ENCODE results near the gene AKAP8.

DNA sequence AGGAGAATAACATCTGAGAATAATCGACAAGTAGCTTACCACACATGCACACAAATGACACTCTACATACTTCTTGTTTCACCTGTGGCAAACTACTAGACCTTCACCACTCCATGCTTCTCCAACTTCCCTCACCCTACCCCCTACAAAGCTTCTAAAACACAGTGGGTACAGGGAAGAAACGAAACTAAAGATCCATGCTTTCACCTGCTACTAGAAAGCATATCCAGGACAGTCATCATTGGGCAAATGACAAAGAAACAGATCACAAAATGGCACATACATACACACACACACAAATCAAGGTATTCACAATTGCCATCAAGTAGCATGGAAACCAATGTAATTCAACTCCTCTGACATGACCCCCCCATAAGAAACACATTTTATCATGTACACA, 57.8 kb downstream of the AKAP8 start:
- TF ChIP-seq, protein P1, sequence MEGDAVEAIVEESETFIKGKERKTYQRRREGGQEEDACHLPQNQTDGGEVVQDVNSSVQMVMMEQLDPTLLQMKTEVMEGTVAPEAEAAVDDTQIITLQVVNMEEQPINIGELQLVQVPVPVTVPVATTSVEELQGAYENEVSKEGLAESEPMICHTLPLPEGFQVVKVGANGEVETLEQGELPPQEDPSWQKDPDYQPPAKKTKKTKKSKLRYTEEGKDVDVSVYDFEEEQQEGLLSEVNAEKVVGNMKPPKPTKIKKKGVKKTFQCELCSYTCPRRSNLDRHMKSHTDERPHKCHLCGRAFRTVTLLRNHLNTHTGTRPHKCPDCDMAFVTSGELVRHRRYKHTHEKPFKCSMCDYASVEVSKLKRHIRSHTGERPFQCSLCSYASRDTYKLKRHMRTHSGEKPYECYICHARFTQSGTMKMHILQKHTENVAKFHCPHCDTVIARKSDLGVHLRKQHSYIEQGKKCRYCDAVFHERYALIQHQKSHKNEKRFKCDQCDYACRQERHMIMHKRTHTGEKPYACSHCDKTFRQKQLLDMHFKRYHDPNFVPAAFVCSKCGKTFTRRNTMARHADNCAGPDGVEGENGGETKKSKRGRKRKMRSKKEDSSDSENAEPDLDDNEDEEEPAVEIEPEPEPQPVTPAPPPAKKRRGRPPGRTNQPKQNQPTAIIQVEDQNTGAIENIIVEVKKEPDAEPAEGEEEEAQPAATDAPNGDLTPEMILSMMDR (conservative IDR thresholded peaks at IDR 0.05; ENCODE audit: low read length) = no peak
- TF ChIP-seq EZH2phosphoT487 (IDR thresholded peaks at IDR 0.05; ENCODE audit: borderline replicate concordance, low read depth, low read length) = no peak

Data from OCI-LY7 (cell line).